ENCODE results near the gene CISD3.

CISD3 gene

DNA sequence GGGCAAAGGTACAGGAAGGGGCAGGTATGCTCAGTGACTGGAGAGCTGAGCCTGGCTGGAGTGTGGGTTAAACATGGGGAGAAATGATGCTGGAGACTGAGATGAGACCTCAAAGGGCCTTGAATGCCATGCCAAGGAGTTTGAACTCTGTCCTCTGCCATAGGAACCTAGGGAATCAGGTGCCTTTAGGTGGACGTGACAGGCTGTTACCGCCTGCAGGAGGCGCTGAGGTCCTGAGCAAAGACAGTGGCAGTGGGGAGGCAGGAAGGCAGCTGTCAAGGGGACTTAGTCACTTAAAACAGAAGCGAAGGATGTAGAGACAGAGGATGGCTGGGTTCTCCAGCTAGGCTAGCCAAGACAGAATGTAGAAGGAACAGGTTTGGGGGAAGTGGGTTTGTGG lies 31.5 kb downstream of the CISD3 start:
- Histone ChIP-seq H3K27ac (ENCODE audit: extremely low read depth, low read depth, low read length) (no peak overlapping the region), H3K4me1 (ENCODE audit: control insufficient read depth, insufficient read depth, low read length) (no peaks in the 10 kb centered on the region), H3K9me3 (ENCODE audit: control insufficient read depth, insufficient read depth, low read depth, low read length) (no peaks in the 10 kb centered on the region), H3K4me3 (ENCODE audit: low read depth, low read length) (no peak overlapping the region), H3K36me3 (ENCODE audit: control insufficient read depth in 2 of 2, insufficient read depth in 1 of 2, low read length in 2 of 2) (peaks cover 70 to 92% of the 10 kb centered on the region in 2 experiments)
- POLR2A ChIA-PET = interaction anchor here (0.6 to 1.3 kb wide), 3 partner anchors 9 to 438 kb away, joined by 3 to 4 read pairs (median 3); partner anchors contain the start of gene PSMB3
- CTCF ChIA-PET = interaction anchor here (0.6 to 2.2 kb wide), 18 partner anchors 8 to 483 kb away, joined by 3 to 7 read pairs (median 4); partner anchors contain the start of gene PIP4K2B
- TF ChIP-seq ZNF585B (tag by site-specific recombination; IDR thresholded peaks at IDR 0.05) = no peak
- no peak for TF ChIP-seq ZNF777 (tag by site-specific recombination; IDR thresholded peaks at IDR 0.05; ENCODE audit: borderline replicate concordance)
- no peak for TF ChIP-seq ZNF341 (tag by site-specific recombination; IDR thresholded peaks at IDR 0.05; ENCODE audit: low read depth)
- no peak for TF ChIP-seq ZNF76 (tag by site-specific recombination; IDR thresholded peaks at IDR 0.05; ENCODE audit: borderline replicate concordance, low read depth)
- no peak for TF ChIP-seq HOXD13 (CRISPR knock-in tag; IDR thresholded peaks at IDR 0.05; ENCODE audit: borderline replicate concordance)
- TF ChIP-seq, protein P1, sequence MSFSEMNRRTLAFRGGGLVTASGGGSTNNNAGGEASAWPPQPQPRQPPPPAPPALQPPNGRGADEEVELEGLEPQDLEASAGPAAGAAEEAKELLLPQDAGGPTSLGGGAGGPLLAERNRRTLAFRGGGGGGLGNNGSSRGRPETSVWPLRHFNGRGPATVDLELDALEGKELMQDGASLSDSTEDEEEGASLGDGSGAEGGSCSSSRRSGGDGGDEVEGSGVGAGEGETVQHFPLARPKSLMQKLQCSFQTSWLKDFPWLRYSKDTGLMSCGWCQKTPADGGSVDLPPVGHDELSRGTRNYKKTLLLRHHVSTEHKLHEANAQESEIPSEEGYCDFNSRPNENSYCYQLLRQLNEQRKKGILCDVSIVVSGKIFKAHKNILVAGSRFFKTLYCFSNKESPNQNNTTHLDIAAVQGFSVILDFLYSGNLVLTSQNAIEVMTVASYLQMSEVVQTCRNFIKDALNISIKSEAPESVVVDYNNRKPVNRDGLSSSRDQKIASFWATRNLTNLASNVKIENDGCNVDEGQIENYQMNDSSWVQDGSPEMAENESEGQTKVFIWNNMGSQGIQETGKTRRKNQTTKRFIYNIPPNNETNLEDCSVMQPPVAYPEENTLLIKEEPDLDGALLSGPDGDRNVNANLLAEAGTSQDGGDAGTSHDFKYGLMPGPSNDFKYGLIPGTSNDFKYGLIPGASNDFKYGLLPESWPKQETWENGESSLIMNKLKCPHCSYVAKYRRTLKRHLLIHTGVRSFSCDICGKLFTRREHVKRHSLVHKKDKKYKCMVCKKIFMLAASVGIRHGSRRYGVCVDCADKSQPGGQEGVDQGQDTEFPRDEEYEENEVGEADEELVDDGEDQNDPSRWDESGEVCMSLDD (tag by site-specific recombination; IDR thresholded peaks at IDR 0.05) = no peak
- peak; percentile 48 for TF ChIP-seq ZNF654 (tag by site-specific recombination; IDR thresholded peaks at IDR 0.05; ENCODE audit: low read depth)
- no peak for TF ChIP-seq ZNF558 (tag by site-specific recombination; IDR thresholded peaks at IDR 0.05)
- TF ChIP-seq, protein P2, sequence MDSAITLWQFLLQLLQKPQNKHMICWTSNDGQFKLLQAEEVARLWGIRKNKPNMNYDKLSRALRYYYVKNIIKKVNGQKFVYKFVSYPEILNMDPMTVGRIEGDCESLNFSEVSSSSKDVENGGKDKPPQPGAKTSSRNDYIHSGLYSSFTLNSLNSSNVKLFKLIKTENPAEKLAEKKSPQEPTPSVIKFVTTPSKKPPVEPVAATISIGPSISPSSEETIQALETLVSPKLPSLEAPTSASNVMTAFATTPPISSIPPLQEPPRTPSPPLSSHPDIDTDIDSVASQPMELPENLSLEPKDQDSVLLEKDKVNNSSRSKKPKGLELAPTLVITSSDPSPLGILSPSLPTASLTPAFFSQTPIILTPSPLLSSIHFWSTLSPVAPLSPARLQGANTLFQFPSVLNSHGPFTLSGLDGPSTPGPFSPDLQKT (IDR thresholded peaks at IDR 0.05; ENCODE audit: borderline replicate concordance, low read depth, low read length) = no peak
- no peak for TF ChIP-seq ZFP41 (tag by site-specific recombination; IDR thresholded peaks at IDR 0.05; ENCODE audit: borderline replicate concordance)
- TF ChIP-seq BCL11A (tag by site-specific recombination; IDR thresholded peaks at IDR 0.05; ENCODE audit: low read depth) = 0 out of 2 replicates have a peak, but pooled peaks have one; percentile 16
- 0 out of 2 replicates have a peak, but pooled peaks have one; percentile 35 for TF ChIP-seq SCRT2 (tag by site-specific recombination; IDR thresholded peaks at IDR 0.05)
- no peak for TF ChIP-seq HOXC10 (CRISPR knock-in tag; IDR thresholded peaks at IDR 0.05)
- TF ChIP-seq ZNF677 (tag by site-specific recombination; IDR thresholded peaks at IDR 0.05) = no peak
- no peak for TF ChIP-seq ZXDB (tag by site-specific recombination; IDR thresholded peaks at IDR 0.05)
- TF ChIP-seq SETDB1 (IDR thresholded peaks at IDR 0.05; ENCODE audit: insufficient read length, low read length) = no peak
- peak; percentile 38; the same call in 1 of the 2 replicates for TF ChIP-seq ZNF2 (tag by site-specific recombination; IDR thresholded peaks at IDR 0.05)
- TF ChIP-seq ZNF624 (tag by site-specific recombination; IDR thresholded peaks at IDR 0.05) = no peak
- TF ChIP-seq, protein P3, sequence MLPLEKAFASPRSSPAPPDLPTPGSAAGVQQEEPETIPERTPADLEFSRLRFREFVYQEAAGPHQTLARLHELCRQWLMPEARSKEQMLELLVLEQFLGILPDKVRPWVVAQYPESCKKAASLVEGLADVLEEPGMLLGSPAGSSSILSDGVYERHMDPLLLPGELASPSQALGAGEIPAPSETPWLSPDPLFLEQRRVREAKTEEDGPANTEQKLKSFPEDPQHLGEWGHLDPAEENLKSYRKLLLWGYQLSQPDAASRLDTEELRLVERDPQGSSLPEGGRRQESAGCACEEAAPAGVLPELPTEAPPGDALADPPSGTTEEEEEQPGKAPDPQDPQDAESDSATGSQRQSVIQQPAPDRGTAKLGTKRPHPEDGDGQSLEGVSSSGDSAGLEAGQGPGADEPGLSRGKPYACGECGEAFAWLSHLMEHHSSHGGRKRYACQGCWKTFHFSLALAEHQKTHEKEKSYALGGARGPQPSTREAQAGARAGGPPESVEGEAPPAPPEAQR (tag by site-specific recombination; IDR thresholded peaks at IDR 0.05) = no peak
- peak; percentile 93 for TF ChIP-seq GLI4 (tag by site-specific recombination; IDR thresholded peaks at IDR 0.05)
- TF ChIP-seq, protein P4, sequence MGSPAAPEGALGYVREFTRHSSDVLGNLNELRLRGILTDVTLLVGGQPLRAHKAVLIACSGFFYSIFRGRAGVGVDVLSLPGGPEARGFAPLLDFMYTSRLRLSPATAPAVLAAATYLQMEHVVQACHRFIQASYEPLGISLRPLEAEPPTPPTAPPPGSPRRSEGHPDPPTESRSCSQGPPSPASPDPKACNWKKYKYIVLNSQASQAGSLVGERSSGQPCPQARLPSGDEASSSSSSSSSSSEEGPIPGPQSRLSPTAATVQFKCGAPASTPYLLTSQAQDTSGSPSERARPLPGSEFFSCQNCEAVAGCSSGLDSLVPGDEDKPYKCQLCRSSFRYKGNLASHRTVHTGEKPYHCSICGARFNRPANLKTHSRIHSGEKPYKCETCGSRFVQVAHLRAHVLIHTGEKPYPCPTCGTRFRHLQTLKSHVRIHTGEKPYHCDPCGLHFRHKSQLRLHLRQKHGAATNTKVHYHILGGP (tag by site-specific recombination; IDR thresholded peaks at IDR 0.05) = no peak
- no peak for TF ChIP-seq ZNF521 (tag by site-specific recombination; IDR thresholded peaks at IDR 0.05)

All from HEK293 (cell line).